Measurements from ENCODE around the gene KCNK10. TPM values are rescaled to one million over a fixed set of nuclear protein-coding genes. Genes with fewer than 3 reads are reported as not detected.

The KCNK10 gene
- total and polyA plus RNA-seq, 2 of the 8 experiments (the other 6 are each of a cell fraction or from before 2014, with no cell fraction given): 0.45 to 0.63 TPM

DNA sequence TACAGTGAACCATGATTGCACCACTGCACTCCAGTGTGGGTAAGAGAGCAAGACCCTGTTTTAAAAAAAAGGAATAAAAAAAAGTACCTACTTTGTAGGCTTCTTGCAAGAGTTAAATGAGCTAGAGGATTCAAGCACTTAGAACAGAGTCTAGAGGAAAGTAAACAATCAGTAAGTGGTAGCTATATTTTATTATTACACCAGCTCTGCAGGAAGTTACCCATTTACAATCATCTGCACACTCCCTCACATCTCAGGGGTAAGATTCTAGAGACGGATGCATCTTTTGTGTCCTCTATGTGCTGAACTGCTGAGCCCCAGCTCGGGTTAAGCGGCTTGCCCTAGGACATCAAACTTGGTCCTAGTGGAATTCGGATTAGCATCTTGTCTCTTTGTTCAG lies 67.3 kb downstream of the KCNK10 start:
- POLR2A ChIA-PET (ENCODE audit: partially characterized antibody): interaction anchor here (1.5 kb wide), 1 partner anchor 297 kb away, joined by 3 read pairs; no protein-coding TSS in a partner anchor
- no peak for FAIRE-seq
- Histone ChIP-seq H4K5ac (ENCODE audit: insufficient read length, low read depth, low read length) (no peak overlapping the region), H3K36me3 (ENCODE audit: control insufficient read depth in 2 of 4, insufficient read depth in 4 of 4, low read length in 3 of 4) (no peaks in the 10 kb centered on the region), H3K4ac (replicated peaks; ENCODE audit: insufficient read length, low read depth, low read length) (no peak overlapping the region), H3K56ac (replicated peaks; ENCODE audit: insufficient read length, low read depth, low read length) (no peak overlapping the region), H2BK120ac (replicated peaks; ENCODE audit: low read depth, low read length) (no peak overlapping the region), H3K23me2 (ENCODE audit: low read depth, low read length) (no peaks in the 10 kb centered on the region), H4K20me1 (replicated peaks in 1 of 2; ENCODE audit: control insufficient read depth in 1 of 2, insufficient read depth in 2 of 2, low read length in 2 of 2) (no peaks in the 10 kb centered on the region), H2BK12ac (ENCODE audit: low read depth, low read length) (no peak overlapping the region), H2AK5ac (ENCODE audit: low read depth, low read length) (no peak overlapping the region), H3K27ac (ENCODE audit: low read depth, low read length) (no peak overlapping the region), H3K23ac (ENCODE audit: insufficient read length) (no peak overlapping the region), H2BK5ac (ENCODE audit: low read depth, low read length) (no peak overlapping the region), H3K9ac (replicated peaks in 1 of 4; ENCODE audit: extremely low read depth in 1 of 4, low read depth in 3 of 4, low read length in 3 of 4) (no peak overlapping the region), H3K4me1 (replicated peaks in 1 of 4; ENCODE audit: control insufficient read depth in 3 of 4, insufficient read depth in 4 of 4, low read length in 3 of 4) (no peaks in the 10 kb centered on the region), H2AFZ (ENCODE audit: low read length) (peak overlapping the region; percentile 44; the same call in 1 of the 2 replicates), H3K18ac (ENCODE audit: extremely low read depth, low read length) (no peak overlapping the region), H3K79me2 (ENCODE audit: control insufficient read depth in 1 of 2, insufficient read depth in 2 of 2, low read length in 2 of 2) (no peaks in the 10 kb centered on the region), H2BK15ac (ENCODE audit: low read length) (no peak overlapping the region), H3K4me2 (ENCODE audit: insufficient read depth in 1 of 2, low read depth in 2 of 2, low read length in 2 of 2) (no peak overlapping the region), H3K4me3 (ENCODE audit: extremely low read depth in 1 of 4, insufficient read depth in 2 of 4, low read depth in 3 of 4, low read length in 4 of 4) (no peak overlapping the region), H4K8ac (ENCODE audit: extremely low read depth, insufficient read depth, low read length) (no peak overlapping the region), H3K79me1 (ENCODE audit: low read depth, low read length) (no peaks in the 10 kb centered on the region), H3K9me3 (ENCODE audit: insufficient read depth in 2 of 2, low read depth in 1 of 2, low read length in 1 of 2) (no peaks in the 10 kb centered on the region), H4K91ac (replicated peaks; ENCODE audit: insufficient read length, low read length) (no peak overlapping the region), H3K27me3 (replicated peaks in 1 of 4; ENCODE audit: control insufficient read depth in 3 of 4, extremely low read depth in 1 of 4, insufficient read depth in 3 of 4, low read length in 3 of 4) (no peaks in the 10 kb centered on the region), H3K14ac (ENCODE audit: insufficient read length) (no peak overlapping the region), H2BK20ac (ENCODE audit: low read length) (no peak overlapping the region)
- TF ChIP-seq KDM1A (IDR thresholded peaks at IDR 0.05; ENCODE audit: borderline replicate concordance, low read length): no peak
- TF ChIP-seq, protein P1, sequence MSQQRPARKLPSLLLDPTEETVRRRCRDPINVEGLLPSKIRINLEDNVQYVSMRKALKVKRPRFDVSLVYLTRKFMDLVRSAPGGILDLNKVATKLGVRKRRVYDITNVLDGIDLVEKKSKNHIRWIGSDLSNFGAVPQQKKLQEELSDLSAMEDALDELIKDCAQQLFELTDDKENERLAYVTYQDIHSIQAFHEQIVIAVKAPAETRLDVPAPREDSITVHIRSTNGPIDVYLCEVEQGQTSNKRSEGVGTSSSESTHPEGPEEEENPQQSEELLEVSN (IDR thresholded peaks at IDR 0.05): no peak
- TF ChIP-seq, protein P2, sequence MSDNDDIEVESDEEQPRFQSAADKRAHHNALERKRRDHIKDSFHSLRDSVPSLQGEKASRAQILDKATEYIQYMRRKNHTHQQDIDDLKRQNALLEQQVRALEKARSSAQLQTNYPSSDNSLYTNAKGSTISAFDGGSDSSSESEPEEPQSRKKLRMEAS (IDR thresholded peaks at IDR 0.05): no peak
- no peak for TF ChIP-seq RBBP5 (IDR thresholded peaks at IDR 0.05; ENCODE audit: borderline replicate concordance, low read depth, low read length)
- no peak for TF ChIP-seq BRCA1 (IDR thresholded peaks at IDR 0.05; ENCODE audit: low read depth, low read length)
- DNase-seq (ENCODE audit: low read depth in 1 of 2, low spot score in 2 of 2): no peak
- CTCF ChIA-PET (ENCODE audit: partially characterized antibody): interaction anchor here (0.8 to 4.9 kb wide), 4 partner anchors 8 to 73 kb away, joined by 3 to 18 read pairs (median 4); no protein-coding TSS in a partner anchor
- WGBS, 2 experiments (ENCODE audit: extremely low coverage in 1 of 2, insufficient coverage in 1 of 2, insufficient read length in 1 of 2, insufficient replicate concordance in 2 of 2, low coverage in 1 of 2, low lambda C conversion rate in 2 of 2, missing lambda C conversion rate in 1 of 2): 91% methylated on average over 4 of the region's 4 CpGs; no CpG with 5 or more reads in 1 of the 2 experiments

Measured in H1 (cell line).